Measurements from ENCODE around the gene C10orf53.
"Not testable (repeated sequence)": the region's sequence is repeated elsewhere in the genome, so short reads cannot be mapped to it uniquely, and the experiment has no call there.

Gene C10orf53

DNA sequence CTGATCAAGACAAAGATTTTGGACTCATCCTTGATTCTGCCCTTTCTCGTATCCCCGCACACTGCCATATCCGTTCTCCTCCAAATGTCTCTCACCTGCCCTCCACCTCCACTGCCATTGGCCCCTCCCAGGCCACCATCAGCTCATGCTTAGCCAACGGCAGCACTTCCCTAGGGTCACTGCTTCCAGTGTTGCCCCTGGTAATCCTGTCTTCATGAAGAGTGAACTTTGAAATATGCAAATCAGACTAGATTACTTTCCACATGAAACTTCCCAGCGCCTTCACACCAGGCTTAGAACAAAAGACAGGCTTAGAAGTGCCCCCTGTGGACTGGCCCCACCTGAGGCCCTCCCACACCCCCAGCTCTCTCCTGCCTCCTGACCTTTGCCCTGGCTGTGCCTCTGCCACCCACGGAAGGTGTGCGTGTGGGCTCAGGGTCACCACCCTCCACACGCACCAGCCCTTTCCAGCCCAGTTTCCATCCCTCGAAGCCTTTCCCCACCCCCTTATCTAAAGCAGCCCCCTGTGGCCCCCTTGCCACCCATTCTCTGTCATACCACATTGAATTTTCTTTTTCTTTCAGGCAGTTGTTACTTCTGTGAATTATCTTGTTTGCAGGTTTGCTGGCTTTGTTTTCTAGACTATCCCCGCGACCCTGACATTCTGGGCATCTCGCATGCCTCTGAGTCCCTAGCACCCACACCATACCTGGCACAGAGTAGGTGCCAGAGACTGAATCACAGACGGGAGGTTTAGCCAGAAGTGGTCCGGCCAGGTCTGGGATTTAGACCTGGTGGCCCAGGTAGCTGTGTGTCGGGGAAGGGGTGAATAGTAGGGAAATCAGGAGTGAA, 26.8 kb upstream of the C10orf53 start:
- DNase-seq: no peak

DNA sequence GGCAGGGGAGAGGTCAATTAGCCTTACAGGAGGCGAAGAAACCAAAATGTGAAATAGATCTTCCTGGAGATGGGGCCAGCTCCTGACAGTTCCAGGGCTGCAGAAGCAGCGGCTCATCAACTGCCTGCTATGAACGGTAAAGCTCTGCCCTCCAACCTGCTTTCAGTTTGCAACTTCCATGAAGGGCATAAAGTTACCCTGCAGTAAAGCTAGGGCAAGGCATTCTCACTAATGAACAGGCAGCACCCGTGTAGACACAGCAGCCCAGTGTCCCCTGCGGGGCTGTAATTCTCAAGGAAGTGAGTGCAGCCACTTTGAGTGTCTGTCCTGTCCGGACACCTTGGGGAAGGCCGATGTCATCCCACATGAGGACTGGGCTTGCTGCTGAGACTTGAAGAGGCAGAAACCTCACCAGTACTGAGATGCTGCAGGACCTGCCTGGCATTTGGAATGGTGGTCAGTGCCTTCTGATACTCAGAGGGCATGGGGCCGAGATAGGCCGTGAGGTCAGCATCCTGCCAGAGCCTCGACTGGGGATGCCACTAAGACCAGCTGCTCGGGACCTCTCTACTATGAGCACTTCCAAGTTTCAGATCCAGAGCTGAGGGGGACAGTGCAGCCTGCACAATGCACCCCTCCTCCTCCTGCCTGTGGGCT, 26.1 kb upstream of the C10orf53 start:
- DNase-seq: no peak

DNA sequence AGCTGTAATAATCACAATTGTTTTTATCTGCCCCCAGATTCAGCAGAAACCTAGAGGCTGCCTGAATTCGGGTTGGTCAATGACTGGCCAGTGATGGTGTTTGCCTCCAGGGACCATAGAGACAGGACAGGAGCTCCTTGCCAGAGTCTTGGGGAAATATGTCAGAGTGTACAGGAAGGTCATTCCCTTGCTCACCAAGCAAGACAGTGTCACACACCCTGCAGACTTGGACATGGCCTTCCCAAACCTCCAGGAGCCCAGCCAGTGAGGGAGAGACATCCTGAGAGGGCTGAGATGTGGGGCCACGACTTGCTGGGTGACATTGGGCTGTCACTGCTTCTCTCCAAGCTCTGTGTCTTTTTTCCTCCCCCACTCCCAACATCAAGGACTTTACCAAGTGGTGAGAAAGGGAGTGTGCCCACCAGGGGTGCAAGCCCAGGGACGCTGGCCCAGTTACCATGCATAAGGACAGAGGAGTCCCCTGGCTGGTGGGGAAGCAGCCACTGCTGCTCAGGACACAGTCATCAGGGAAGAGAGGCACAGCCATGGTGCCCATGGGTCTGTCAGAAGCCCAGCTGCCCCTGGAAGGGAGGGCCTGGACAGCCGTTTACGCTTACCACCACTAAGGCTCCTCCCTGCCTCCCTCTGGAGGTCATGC, 25.3 kb upstream of the C10orf53 start:
- DNase-seq: no peak

DNA sequence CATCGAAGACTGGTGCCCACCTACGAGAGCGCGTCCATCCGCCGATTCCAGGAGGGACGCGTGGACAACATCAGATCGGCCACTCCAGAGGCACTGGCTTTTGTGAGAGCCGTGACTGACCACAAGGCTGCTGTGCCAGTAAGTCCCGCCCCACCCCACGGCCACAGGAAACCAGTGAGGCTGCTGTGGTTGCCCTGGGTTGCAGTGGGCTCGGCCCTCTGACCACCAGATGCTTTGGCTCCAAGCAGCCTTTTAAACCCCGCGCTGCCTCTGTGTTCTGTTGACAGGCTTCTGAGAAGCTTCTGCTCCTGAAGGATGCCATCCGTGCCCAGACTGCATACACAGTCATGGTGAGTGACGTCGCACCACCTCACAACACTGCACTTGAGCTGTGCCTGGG, 24.4 kb upstream of the C10orf53 start:
- no peak for DNase-seq

DNA sequence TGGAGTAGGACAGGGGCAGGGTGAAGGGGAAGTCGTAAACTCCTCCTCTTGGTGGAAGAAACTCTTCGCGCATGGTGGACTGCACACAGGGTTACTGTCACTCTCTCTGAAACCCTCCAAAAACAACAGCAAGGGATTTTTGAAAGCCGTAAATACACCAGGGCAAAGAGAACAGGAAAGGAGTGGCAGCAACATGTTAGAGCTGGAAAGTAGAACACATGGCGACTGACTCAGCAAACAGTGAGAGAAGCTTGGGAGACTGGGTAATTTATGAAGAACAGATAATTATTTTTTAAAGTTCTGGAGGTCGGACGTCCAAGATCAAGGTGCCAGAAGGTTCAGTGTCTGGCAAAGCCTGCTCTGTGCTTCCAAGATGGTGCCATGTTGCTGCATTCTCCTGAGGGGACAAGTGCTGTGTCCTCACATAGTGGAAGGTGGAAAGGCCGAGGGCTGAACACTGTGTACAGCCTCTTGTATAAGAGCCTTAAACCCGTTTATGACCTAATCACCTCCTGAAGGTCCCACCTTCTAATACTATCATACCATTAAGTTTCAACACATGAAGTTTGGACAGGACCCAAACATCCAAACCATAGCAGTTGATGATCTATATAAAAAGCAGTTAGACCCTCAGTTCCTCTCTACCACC, 22.5 kb upstream of the C10orf53 start:
- DNase-seq: no peak

DNA sequence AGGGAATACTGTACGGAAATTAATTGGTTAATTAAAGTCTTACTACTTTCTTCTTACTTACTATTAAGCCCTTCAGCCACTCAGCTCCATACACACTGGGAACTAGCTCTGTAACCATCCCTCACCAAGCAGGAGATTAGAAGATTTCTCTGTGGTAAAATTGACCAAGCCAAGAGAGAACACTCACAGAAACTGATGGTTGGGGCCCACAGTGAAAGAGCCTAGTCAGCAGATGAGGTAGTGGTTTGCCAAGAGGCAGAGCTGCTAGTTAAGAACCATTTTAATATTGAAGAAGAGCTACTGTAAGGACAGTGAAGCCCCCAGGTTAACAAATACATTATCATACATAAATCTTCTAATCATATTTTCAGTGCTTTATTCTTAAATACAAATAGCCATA, 21.8 kb upstream of the C10orf53 start:
- no peak for DNase-seq

DNA sequence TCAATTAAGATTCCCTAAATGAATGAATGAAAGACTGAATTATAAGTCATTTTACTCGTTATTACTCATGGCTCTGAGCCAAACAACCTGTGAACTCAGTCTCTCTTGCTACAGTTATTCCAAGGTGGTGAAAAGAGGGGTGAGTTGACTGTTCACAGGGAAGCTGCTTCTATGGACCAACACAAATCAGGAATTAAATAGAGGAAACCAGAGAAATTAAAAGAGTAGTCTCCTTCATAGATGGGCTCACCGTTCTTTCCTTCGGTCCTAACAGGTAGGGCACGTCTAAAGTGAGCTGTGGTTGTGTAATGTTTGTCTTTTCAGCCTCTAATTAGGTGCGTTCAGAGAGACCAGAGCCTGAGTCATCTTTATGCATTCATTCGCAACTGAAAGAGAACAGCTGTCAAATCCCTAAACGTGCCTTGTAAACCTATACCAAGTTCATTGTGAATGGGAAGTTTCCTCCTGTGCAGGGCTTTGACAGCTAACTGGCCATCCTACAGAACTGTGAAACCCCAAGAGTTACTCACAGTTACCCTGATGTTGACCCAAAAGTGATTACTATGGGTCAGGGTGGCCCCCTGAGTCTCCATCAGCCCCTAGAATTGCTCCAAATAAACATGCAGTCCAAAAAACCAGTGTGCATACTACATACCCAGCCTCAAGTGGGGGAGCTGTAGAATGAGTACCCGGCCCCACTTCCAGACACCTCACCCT, 18.2 kb upstream of the C10orf53 start:
- no peak for DNase-seq

DNA sequence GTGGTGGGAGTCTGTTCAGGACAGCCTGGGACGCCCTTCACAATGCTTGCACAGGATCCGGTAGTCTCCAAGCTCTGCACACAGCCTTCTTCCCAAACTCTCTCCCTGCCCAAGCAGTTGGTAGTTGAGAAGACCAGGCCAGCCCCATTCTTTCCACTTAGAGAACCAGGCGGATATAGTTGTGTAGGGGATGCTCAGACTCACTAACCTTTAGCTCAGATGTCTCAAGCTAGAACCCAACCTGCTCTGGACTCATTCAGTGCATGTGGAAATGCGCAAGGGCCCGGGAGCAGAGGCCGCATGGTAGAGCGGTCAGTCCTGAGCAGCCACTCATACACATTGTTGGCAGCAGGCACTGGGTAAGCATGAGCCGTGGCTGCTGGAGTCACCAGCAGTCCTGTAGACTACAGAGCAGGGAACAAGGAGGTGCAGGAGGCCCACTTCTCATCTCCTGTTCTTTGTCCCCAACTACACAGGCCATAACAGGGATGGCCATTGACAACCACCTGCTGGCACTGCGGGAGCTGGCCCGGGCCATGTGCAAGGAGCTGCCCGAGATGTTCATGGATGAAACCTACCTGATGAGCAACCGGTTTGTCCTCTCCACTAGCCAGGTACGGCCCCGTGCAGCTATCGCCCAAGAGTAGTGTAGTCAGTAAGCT, 17.2 kb upstream of the C10orf53 start:
- no peak for DNase-seq

DNA sequence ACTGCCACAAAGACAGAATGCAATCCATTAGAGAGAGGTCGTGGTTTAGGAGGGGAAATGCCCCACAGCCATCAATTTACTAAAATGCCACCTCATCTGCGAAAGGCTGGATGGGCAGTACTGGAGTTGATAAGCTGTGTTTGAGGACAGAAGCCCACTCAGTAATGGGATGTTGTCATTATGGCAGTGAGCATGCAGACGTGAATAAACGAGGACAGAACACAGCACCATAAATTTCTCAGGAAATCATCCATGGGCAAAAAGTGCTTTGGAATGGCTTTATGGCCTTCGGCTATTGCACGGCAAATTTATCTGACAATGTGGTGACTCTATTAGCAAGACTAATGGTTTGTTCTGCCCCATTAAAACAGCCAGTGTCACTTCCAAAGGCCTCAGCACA, 15.9 kb upstream of the C10orf53 start:
- DNase-seq: no peak

DNA sequence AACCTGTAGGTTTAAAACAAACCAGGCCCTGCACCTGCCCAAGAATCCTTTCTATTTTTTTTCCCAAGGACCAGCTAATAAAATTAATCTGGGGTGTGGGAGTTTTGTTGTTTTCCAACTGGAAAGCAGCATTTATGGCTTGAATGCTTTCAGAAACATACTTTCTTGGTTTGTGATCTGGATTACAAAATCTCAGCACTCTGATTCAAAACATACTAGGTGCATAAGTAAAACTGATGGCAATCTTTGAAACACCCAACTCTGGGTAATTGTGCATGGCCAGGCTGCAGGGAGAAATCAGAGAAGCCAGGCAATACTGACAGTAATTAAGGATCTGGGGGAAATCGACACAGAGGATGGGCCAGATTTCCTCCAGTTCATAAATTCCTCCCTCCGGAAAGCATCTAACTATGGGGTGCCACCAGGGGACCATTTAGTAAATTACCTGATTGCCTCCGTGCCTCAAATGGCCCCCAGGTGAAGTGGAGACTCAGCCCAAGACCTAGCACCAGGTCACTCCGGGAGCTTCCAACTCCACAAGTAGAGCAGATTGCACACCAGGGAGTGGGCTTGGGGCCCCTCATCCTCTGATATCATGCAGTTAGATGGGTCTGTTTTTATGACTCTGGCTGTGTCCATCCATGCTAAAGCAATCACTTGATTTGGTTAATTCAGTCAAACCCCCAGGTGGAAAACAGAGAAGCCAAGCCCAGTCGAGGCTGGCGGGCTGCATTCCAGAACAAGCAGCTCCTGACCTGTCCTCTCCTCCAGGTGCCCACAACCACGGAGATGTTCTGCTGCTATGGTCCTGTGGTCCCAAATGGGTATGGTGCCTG, 15.2 kb upstream of the C10orf53 start:
- DNase-seq: no peak

DNA sequence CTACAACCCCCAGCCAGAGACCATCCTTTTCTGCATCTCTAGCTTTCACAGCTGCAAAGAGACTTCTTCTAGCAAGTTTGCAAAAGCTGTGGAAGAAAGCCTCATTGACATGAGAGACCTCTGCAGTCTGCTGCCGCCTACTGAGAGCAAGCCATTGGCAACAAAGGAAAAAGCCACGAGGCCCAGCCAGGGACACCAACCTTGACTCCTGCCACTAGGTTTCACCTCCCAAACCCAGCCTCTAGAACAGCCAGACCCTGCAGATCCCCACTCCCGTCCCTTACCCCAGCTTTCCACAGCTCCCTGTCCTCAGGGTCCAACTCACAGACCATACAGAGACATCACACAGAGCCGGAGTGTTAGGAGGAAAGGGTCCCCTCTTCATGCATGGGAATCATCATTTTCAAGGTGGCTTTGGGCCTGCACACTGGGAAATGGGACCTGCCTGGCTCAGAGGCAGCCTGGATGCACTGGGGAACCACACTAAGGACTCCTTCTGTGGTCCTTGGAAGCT, 14.6 kb upstream of the C10orf53 start:
- no peak for DNase-seq

DNA sequence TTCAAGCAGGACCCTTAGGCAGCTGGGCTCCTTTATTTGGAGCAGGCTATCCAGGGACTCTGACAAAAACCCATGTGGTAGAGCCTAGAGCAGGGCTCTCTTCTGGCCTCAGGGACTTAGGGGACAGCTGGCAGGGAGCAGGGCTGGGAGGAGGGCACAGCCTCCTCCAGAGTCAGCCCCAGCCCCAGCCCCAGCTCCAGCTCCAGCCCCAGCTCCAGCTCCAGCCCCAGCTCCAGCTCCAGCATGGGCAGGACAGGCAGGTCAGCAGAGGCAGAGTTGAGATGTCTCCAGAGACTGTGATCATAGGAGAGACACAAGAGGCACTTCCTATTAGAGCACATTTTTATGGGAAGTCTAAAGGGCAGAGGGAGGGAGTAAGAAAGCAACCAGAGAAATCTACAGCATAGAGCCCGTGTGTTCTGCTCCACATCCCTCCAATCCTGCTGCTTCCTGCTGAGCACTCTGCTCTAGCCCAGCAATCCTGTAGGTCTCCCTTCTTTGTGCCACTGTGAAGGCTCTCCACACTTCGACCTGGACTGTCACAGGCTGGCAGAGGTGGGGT, 13.3 kb upstream of the C10orf53 start:
- DNase-seq: no peak

DNA sequence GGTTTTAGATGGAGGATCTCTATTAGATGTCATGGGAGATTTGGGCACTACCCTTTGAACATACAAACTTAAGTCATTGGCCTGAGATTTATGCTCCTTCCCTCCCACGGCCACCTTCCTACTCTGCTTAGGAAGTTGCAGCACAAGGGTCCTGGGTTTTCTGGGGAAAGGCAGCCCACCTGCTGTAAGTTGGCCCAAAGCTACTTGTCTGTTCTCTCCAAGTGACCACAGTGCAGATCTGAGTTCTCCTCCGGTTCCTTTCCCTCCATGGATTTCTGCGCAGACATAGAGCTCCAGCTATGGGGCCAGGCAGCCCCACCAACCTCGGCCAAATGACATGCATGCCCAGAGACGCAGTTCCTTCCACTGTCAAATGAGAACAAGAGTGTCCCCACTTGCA, 12.8 kb upstream of the C10orf53 start:
- no peak for DNase-seq

DNA sequence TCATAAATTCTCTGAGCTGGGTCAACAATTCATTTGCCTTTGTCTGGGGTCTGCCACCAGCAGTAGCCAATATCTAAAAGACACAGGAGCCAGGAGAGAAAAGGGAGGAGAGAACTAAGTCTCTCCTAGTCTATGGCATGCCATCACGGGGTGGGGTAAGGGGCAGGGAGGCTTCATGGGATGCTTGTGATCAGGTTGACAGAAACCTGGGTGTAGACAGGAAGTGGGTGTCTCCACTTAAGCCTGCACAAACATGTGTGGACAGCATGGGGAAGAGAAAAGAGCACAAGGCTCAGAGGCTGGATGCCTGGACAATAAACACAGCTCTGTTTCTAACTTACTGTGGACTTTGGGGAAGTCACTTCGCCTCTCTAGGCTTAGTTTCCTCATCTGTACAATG, 11.5 kb upstream of the C10orf53 start:
- no peak for DNase-seq

DNA sequence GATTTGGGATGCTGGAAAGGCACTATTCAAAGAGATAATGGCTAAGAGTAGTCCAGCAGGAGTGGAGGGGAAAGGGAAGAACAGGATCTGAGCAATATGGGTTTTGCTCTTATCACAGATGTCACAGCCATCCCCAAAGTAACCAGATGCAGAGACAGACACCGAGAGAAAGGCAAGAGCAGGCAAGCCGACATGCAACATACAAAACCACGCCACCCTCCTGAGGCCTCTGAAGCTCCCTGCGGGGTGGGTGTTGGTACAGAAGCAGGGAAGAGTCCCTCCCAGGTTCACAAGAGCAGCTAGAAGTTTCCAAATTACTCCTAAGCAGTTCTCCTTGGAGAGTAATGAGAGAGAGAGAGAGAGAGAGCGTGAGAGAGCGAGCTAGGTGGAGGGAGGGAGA, 10.8 kb upstream of the C10orf53 start:
- no peak for DNase-seq

DNA sequence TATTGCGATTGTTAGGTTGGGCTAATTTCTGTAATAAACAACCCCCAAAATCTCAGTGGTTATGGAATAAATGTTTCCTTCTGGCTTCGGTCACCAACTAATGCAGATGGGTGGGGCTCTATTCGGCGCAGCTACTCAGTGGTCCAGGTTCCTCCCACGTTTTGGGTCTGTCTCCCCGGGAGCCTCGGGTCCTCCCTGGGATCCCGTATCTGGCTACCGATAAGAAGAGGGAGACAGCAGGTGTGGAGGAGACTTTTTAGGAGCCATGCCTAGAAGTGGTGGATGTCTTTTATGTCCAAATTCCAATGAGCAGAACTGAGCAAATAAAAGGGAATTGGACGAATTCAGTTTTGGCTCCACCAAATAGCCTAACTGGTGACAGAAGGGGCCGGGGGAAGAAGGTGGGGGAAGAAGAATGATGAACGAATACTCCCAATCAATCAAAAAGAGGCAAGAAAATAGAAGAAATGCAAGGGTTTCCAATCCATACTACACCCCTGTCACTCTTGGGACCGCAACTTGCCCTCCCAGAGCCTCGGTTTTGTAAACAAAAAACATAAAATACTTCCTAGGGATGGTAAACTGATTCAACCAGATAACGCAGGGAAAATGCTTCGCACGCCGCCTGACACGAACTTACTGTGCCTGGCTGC, 498 bp upstream of the C10orf53 start:
- DNase-seq: no peak

DNA sequence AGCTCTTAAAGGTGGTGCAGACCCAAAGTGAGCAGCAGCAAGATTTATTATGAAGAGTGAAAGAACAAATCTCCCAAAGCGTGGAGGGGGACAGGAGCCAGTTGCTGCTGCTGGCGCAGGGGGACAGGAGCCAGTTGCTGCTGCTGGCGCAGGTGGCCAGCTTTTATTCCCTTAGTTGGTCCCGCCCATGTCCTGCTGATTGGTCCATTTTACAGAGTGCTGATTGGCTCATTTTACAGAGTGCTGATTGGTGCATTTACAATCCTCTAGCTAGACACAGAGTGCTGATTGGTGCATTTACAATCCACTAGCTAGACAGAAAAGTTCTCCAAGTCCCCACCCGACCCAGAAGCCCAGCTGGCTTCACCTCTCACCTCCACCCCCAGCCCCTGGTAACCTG, 3.0 kb downstream of the C10orf53 start:
- DNase-seq: not testable (repeated sequence)

DNA sequence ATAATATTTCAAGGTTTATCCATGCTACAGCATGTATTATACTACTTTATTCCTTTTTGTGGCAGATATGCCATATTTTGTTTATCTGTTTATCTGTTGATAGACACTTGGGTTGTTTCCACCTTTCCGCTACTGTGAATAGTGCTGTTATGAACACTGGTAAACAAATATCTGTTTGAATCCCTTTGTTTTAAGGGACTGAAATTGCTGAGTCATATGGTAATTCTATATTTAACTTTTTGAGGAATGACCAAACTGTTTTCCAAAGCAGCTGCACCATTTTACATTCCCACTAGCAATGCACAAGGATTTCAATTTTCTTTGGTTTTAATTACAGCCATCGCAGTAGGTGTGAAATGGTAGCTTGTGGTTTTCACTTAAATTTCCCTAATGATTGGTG, 3.4 kb downstream of the C10orf53 start:
- no peak for DNase-seq

DNA sequence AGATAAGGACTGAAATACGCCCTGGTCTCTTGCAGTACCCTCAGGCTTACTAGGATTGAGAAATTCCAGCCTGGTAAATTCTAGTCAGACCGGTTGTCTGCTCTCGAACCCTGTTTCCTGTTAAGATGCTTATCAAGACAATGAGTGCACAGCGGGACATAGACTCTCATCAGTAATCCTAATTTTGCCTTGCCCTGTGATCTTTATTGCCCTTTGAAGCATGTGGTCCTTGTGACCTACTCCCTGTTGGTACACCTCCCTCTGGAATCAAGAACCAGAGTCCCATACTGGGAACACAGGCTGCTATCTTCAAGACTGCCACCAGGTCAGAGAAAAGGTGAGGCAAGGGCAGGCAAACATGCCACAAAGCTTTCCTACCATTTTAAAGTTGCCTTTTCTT, 7.2 kb downstream of the C10orf53 start:
- no peak for DNase-seq

DNA sequence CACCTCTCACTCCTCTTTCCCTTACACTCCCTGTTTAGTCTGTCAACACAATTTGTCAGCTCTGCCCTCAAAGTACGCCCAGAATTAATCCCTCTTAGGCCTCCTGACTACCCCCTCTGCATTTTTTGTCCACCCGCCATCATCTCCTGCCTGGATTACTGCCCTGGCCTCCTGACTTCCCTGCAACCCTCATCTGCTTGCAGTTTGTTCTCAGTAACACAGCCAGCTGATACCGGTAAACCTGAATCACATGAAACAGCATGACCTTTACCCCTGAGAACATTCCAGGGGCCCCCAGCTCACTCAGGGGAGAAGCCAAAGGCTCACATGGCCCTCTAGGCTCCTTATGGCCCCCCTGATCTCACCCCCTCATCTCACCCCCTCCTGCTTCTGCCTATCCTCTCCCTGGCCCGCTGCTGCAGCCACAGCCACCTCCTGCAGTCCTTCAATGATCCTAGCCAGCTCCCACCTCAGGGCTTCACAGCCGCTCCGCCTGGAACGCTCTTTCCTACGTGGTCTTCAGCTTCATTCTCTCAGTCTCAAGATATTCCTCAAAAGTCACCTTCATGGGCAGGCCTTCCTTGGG, 8.9 kb downstream of the C10orf53 start:
- DNase-seq: no peak

Data from COR-L47 (cell line).